HEK293T (cell line): Measurements from ENCODE around the gene ANKK1.

Experiments
- CTCF ChIA-PET: fragments of 350-600 bp; formaldehyde crosslinking; extraction: SDS; loops from one replicate; lab custom pipeline; 2021; ENCODE audit warnings: antibody characterized with exemption, inconsistent platforms; lab: Yijun Ruan, JAX
- POLR2A ChIA-PET: fragments of 350-600 bp; formaldehyde crosslinking; extraction: SDS; loops from one replicate; lab custom pipeline; 2020; ENCODE audit warnings: antibody characterized with exemption, inconsistent platforms; lab: Yijun Ruan, JAX
- DNase-seq: peaks from one replicate; pipeline ENCODE4 v3.0.0; 2012; ENCODE audit warnings: mixed read lengths; ENCODE audit errors: extremely low spot score
- ARNT ChIP-seq: fragments of 450-650 bp; IDR thresholded peaks from 2 replicates; pipeline ENCODE4 v1.6.1; 2017; ENCODE audit warnings: mild to moderate bottlenecking
- BHLHE40 ChIP-seq: fragments of 450-650 bp; IDR thresholded peaks from 2 replicates; pipeline ENCODE4 v1.6.1; 2016; ENCODE audit warnings: mild to moderate bottlenecking, moderate library complexity, borderline replicate concordance
- CTBP1 ChIP-seq: fragments of 450-650 bp; IDR thresholded peaks from 2 replicates; pipeline ENCODE4 v1.6.1; 2016; ENCODE audit warnings: borderline replicate concordance
- ELF4 ChIP-seq: fragments of 450-650 bp; IDR thresholded peaks from 2 replicates; pipeline ENCODE4 v1.6.1; 2017; ENCODE audit warnings: antibody characterized with exemption
- FOXA1 ChIP-seq: fragments of 450-650 bp; IDR thresholded peaks from 2 replicates; pipeline ENCODE4 v1.6.1; 2016; ENCODE audit warnings: mild to moderate bottlenecking
- FOXK2 ChIP-seq: fragments of 450-650 bp; IDR thresholded peaks from 2 replicates; pipeline ENCODE4 v1.6.1; 2016; ENCODE audit warnings: mild to moderate bottlenecking
- FOXM1 ChIP-seq: fragments of 450-650 bp; IDR thresholded peaks from 2 replicates; pipeline ENCODE4 v1.6.1; 2017; ENCODE audit warnings: mild to moderate bottlenecking, borderline replicate concordance
- HDGF ChIP-seq: fragments of 450-650 bp; IDR thresholded peaks from 2 replicates; pipeline ENCODE4 v1.6.1; 2017; ENCODE audit warnings: antibody characterized with exemption, borderline replicate concordance
- L3MBTL2 ChIP-seq: fragments of 450-650 bp; conservative IDR thresholded peaks from 2 replicates; pipeline ENCODE4 v1.6.1; 2016; ENCODE audit warnings: mild to moderate bottlenecking
- LEF1 ChIP-seq: fragments of 450-650 bp; IDR thresholded peaks from 2 replicates; pipeline ENCODE4 v1.6.1; 2017; ENCODE audit warnings: mild to moderate bottlenecking, borderline replicate concordance
- NFRKB ChIP-seq: fragments of 450-650 bp; IDR thresholded peaks from 2 replicates; pipeline ENCODE4 v1.6.1; 2016; ENCODE audit warnings: mild to moderate bottlenecking, moderate library complexity
- PKNOX1 ChIP-seq: fragments of 450-650 bp; IDR thresholded peaks from 2 replicates; pipeline ENCODE4 v1.6.1; 2016
- SP1 ChIP-seq: fragments of 450-650 bp; IDR thresholded peaks from 2 replicates; pipeline ENCODE4 v1.6.1; 2017
- SUZ12 ChIP-seq: fragments of 450-650 bp; IDR thresholded peaks from 2 replicates; pipeline ENCODE4 v1.6.1; 2016; ENCODE audit warnings: mild to moderate bottlenecking
- TARDBP ChIP-seq: fragments of 450-650 bp; IDR thresholded peaks from 2 replicates; pipeline ENCODE4 v1.6.1; 2016
- ZNF384 ChIP-seq: fragments of 450-650 bp; IDR thresholded peaks from 2 replicates; pipeline ENCODE4 v1.6.1; 2016

ANKK1 gene

GRCh38 chr11:113415343-113415742 lies 27.8 kb downstream of the ANKK1 start:
- ChIA-PET POLR2A (no interaction called here), CTCF (no interaction called here)
- no peak for TF ChIP-seq LEF1
- TF ChIP-seq NFRKB, result no peak
- no peak for TF ChIP-seq CTBP1
- no peak for TF ChIP-seq TARDBP
- no peak for TF ChIP-seq FOXK2
- no peak for TF ChIP-seq ZNF384
- no peak for TF ChIP-seq FOXM1
- TF ChIP-seq L3MBTL2, result no peak
- no peak for TF ChIP-seq PKNOX1
- no peak for TF ChIP-seq ELF4
- TF ChIP-seq ARNT, result no peak
- no peak for TF ChIP-seq SUZ12
- no peak for TF ChIP-seq FOXA1
- TF ChIP-seq SP1, result no peak
- no peak for TF ChIP-seq BHLHE40
- DNase-seq, result no peak

GRCh38 chr11:113417428-113417827 lies 29.8 kb downstream of the ANKK1 start:
- TF ChIP-seq FOXA1, result no peak
- no peak for TF ChIP-seq FOXM1
- no peak for TF ChIP-seq SP1
- TF ChIP-seq CTBP1, result no peak
- TF ChIP-seq ELF4, result no peak
- no peak for TF ChIP-seq NFRKB
- TF ChIP-seq LEF1, result no peak
- TF ChIP-seq HDGF, result no peak
- no peak for DNase-seq
- CTCF ChIA-PET, result no interaction called here
- POLR2A ChIA-PET, result no interaction called here

- TF ChIP-seq BHLHE40, result no peak
- no peak for TF ChIP-seq SUZ12
- TF ChIP-seq ELF4, result no peak
- no peak for TF ChIP-seq HDGF
- TF ChIP-seq SP1, result no peak
- TF ChIP-seq ZNF384, result no peak
- TF ChIP-seq FOXM1, result no peak
- TF ChIP-seq PKNOX1, result no peak
- DNase-seq, result no peak
- CTCF ChIA-PET, result no interaction called here
- POLR2A ChIA-PET, result no interaction called here
Observed at GRCh38 chr11:113419454-113420003, 31.9 kb downstream of the ANKK1 start.

GRCh38 chr11:113420808-113421207 lies 33.2 kb downstream of the ANKK1 start:
- no peak for DNase-seq
- ChIA-PET CTCF (no interaction called here), POLR2A (no interaction called here)
- TF ChIP-seq HDGF, result no peak
- no peak for TF ChIP-seq CTBP1
- no peak for TF ChIP-seq NFRKB
- no peak for TF ChIP-seq ARNT

- ChIA-PET CTCF (no interaction called here), POLR2A (no interaction called here)
- no peak for TF ChIP-seq ZNF384
- no peak for TF ChIP-seq FOXA1
- no peak for TF ChIP-seq PKNOX1
- no peak for TF ChIP-seq NFRKB
- TF ChIP-seq LEF1, result no peak
- no peak for TF ChIP-seq L3MBTL2
- TF ChIP-seq TARDBP, result no peak
- TF ChIP-seq SUZ12, result no peak
- no peak for TF ChIP-seq ELF4
- no peak for TF ChIP-seq HDGF
- TF ChIP-seq FOXM1, result no peak
- no peak for DNase-seq
Observed at GRCh38 chr11:113426686-113427085, 39.1 kb downstream of the ANKK1 start.

GRCh38 chr11:113431746-113432145 lies 44.2 kb downstream of the ANKK1 start:
- no peak for TF ChIP-seq FOXM1
- TF ChIP-seq FOXA1, result no peak
- no peak for TF ChIP-seq SUZ12
- TF ChIP-seq ARNT, result no peak
- no peak for TF ChIP-seq LEF1
- no peak for TF ChIP-seq ZNF384
- TF ChIP-seq CTBP1, result no peak
- TF ChIP-seq HDGF, result no peak
- no peak for TF ChIP-seq PKNOX1
- no peak for TF ChIP-seq BHLHE40
- TF ChIP-seq TARDBP, result no peak
- no peak for TF ChIP-seq ELF4
- TF ChIP-seq FOXK2, result no peak
- no peak for TF ChIP-seq L3MBTL2
- TF ChIP-seq SP1, result no peak
- TF ChIP-seq NFRKB, result no peak
- ChIA-PET CTCF (no interaction called here), POLR2A (interaction anchor here (0.6 kb wide), 1 partner anchor 12 kb away, joined by 3 read pairs; no protein-coding TSS in a partner anchor)
- no peak for DNase-seq
